Fibroblast of villous mesenchyme (primary cell): ENCODE measurements around the gene ZNF521. TPM values are rescaled to one million over a fixed set of nuclear protein-coding genes. Genes with fewer than 3 reads are reported as not detected.
A peak's percentile ranks its signal among the peaks of the same experiment; 100 is the strongest.

Experiments
- DNase-seq: peaks from one replicate; pipeline ENCODE4 v3.0.0-alpha.2; 2010; ENCODE audit warnings: low read depth
- H3K4me3 ChIP-seq: 2 replicates; pipeline ENCODE4 v1.5.1; 2011; ENCODE audit warnings: low read depth, mild to moderate bottlenecking, low read length
- CTCF ChIP-seq: IDR thresholded peaks from 2 replicates; pipeline ENCODE4 v1.5.1; 2012; ENCODE audit warnings: low read depth, mild to moderate bottlenecking, low read length; ENCODE audit not compliant: insufficient read depth
- total RNA-seq: library from RNA; depleted of rRNA; stranded (reverse); fragments of >200 nt; gene quantifications from 2 replicates; pipeline ENCODE4 v1.2.3, GENCODE V29; 2012

Gene ZNF521
- total RNA-seq, 1 donor = 4.7 TPM

DNA sequence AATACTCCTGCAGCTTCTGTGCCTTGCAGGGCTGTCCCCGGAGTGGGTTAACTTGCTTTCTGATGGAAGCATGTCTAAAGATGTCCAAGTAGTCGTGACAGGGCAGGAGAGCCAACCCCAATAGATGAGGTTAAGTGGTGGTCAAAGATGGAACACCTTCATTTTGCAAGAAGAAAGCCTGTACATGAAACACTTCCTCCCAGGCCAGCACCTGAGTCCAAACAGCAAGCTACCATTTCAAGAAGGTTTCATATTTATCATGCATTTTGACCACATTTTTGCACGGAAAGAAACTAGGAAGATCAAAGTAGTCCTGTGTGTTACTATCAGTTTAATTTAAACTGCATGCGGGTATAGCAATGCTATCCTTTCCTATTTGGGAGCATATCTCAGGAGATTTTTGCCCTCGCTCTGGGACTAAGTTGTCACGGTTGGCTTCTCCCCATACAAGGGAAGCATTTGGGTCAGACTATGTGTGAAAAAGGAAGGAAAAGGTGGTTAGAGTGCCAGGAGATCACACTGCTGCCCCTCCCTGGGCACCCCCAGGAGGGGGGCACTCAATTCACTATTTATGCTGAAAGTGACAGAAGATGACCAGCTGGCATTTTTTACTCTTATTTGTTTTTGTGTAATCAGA is 187.6 kb downstream of the ZNF521 start:
- H3K4me3 ChIP-seq = peak overlapping the region; percentile 50
- no peak for TF ChIP-seq CTCF
- no peak for DNase-seq

GRCh38 chr18:25153426-25153825 is 198.5 kb downstream of the ZNF521 start:
- no peak overlapping the region for H3K4me3 ChIP-seq
- no peak for DNase-seq
- no peak for TF ChIP-seq CTCF

- TF ChIP-seq CTCF = no peak
- no peak overlapping the region for H3K4me3 ChIP-seq
- DNase-seq = no peak
These were observed 204.0 kb downstream of the ZNF521 start for GRCh38 chr18:25147877-25148488.

GRCh38 chr18:25146512-25146910 is 205.5 kb downstream of the ZNF521 start:
- no peak for DNase-seq
- no peak overlapping the region for H3K4me3 ChIP-seq
- no peak for TF ChIP-seq CTCF

GRCh38 chr18:25145731-25146511 is 206.0 kb downstream of the ZNF521 start:
- no peak for TF ChIP-seq CTCF
- no peak overlapping the region for H3K4me3 ChIP-seq
- DNase-seq = no peak

GRCh38 chr18:25144820-25145219 is 207.1 kb downstream of the ZNF521 start:
- TF ChIP-seq CTCF = no peak
- peak; percentile 49 for DNase-seq
- no peak overlapping the region for H3K4me3 ChIP-seq
